ENCODE results near the gene SGPP2. TPM values are rescaled to one million over a fixed set of nuclear protein-coding genes. Genes with fewer than 3 reads are reported as not detected.

Gene SGPP2
- total RNA-seq, 1 experiment from 2014 or later: not detected

DNA sequence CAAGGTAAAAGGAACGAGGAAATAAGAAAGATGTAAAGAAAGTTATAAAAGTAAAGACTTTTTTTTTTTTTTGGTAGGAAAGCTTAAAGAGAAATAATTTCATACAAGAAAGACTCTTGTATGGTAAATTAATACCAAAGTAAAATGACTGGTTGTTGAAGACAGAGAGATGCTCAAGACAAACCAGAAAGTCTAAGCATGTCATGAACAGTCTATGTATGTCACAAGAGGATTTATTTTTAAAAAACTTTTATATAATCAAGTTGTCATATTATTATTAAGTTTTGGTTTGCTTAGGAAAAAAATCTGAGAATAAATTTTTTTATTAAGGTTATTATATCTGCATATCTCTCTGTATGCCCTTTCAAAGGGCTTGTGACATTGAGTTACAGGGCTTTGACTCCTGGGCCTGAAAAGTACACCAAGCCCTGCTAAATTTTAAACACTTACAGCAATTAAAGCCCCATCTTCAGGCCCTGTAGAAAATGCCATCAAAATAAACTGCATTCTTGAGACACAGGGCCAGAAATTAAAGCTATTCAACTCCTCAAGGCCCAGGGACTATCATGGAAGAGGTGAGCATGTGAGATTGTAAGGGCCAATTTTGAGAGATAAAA is 10.9 kb upstream of the SGPP2 start:
- intact Hi-C loops (cut with micrococcal nuclease): loop anchor here (5.0 kb wide), 1 partner anchor 286 kb away; no protein-coding TSS in a partner anchor
- no peak overlapping the region for H3K27ac ChIP-seq (ENCODE audit: low read length)
- H3F3A ChIP-seq (ENCODE audit: low read length, unreplicated experiment): no peaks in the 10 kb centered on the region
- TF ChIP-seq, protein P1, sequence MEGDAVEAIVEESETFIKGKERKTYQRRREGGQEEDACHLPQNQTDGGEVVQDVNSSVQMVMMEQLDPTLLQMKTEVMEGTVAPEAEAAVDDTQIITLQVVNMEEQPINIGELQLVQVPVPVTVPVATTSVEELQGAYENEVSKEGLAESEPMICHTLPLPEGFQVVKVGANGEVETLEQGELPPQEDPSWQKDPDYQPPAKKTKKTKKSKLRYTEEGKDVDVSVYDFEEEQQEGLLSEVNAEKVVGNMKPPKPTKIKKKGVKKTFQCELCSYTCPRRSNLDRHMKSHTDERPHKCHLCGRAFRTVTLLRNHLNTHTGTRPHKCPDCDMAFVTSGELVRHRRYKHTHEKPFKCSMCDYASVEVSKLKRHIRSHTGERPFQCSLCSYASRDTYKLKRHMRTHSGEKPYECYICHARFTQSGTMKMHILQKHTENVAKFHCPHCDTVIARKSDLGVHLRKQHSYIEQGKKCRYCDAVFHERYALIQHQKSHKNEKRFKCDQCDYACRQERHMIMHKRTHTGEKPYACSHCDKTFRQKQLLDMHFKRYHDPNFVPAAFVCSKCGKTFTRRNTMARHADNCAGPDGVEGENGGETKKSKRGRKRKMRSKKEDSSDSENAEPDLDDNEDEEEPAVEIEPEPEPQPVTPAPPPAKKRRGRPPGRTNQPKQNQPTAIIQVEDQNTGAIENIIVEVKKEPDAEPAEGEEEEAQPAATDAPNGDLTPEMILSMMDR (conservative IDR thresholded peaks at IDR 0.05; ENCODE audit: low read depth, low read length): no peak
- TF ChIP-seq EZH2 (IDR thresholded peaks at IDR 0.05; ENCODE audit: low read length, unreplicated experiment): no peak
- no peak for TF ChIP-seq EZH2phosphoT487 (IDR thresholded peaks at IDR 0.05; ENCODE audit: borderline replicate concordance, low read length)
- H3K27me3 ChIP-seq (ENCODE audit: low read length): no peaks in the 10 kb centered on the region
- no peaks in the 10 kb centered on the region for H3K36me3 ChIP-seq (ENCODE audit: low read depth, low read length)
- BruUV-seq (replicated peaks): no TSS peak
- no peaks in the 10 kb centered on the region for H3K79me2 ChIP-seq (ENCODE audit: low read length)
- H3K9ac ChIP-seq (ENCODE audit: low read length): no peak overlapping the region
- H4K20me1 ChIP-seq (ENCODE audit: low read length): no peaks in the 10 kb centered on the region
- no peak overlapping the region for H3K4me2 ChIP-seq (ENCODE audit: low read length)
- no peak overlapping the region for H2AFZ ChIP-seq (ENCODE audit: low read length)
- H3K9me3 ChIP-seq (ENCODE audit: low read length): no peaks in the 10 kb centered on the region; the same call in 1 of the 2 replicates
- POLR2A ChIA-PET (ENCODE audit: unreplicated experiment): no interaction called here
- no peaks in the 10 kb centered on the region for H3K9me2 ChIP-seq (replicated peaks; ENCODE audit: low read length)
- H3K4me1 ChIP-seq (ENCODE audit: insufficient read depth, low read length): no peaks in the 10 kb centered on the region
- ATAC-seq (no peak), DNase-seq (no peak)
- H3K4me3 ChIP-seq (ENCODE audit: low read length): no peak overlapping the region
- CTCF ChIA-PET: no interaction called here

DNA sequence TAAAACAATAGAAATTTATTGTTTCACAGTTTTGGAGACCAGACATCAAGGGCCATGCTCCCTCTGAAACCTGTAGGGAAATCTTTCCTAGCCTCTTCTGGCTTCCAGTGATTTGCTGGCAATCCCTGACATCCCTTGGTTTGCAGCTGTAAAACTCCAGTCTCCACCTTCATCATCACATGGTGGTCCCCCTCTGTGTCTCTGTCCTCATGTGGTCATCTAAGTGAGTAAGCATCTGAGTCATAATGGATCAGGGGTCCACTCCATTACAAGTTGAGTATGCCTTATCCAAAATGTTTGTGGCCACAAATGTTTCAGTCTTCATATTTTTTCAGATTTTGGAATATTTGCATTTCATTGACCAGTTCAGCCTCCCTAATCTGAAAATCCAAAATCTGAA is 5.6 kb upstream of the SGPP2 start:
- ChIA-PET CTCF (no interaction called here), POLR2A (ENCODE audit: unreplicated experiment) (no interaction called here)
- intact Hi-C loops (cut with micrococcal nuclease): no loop called here
- BruUV-seq (replicated peaks): no TSS peak
- Histone ChIP-seq H3K36me3 (ENCODE audit: low read depth, low read length) (no peaks in the 10 kb centered on the region), H3K27me3 (ENCODE audit: low read length) (peaks cover 28% of the 10 kb centered on the region), H4K20me1 (ENCODE audit: low read length) (no peaks in the 10 kb centered on the region), H3K9me2 (replicated peaks; ENCODE audit: low read length) (no peaks in the 10 kb centered on the region), H3K4me3 (ENCODE audit: low read length) (no peak overlapping the region), H3K79me2 (ENCODE audit: low read length) (no peaks in the 10 kb centered on the region), H2AFZ (ENCODE audit: low read length) (no peak overlapping the region), H3K27ac (ENCODE audit: low read length) (no peak overlapping the region), H3K4me1 (ENCODE audit: insufficient read depth, low read length) (no peaks in the 10 kb centered on the region), H3K9me3 (ENCODE audit: low read length) (no peaks in the 10 kb centered on the region), H3K4me2 (ENCODE audit: low read length) (no peak overlapping the region), H3F3A (ENCODE audit: low read length, unreplicated experiment) (no peaks in the 10 kb centered on the region), H3K9ac (ENCODE audit: low read length) (no peak overlapping the region)
- no peak for DNase-seq
- TF ChIP-seq EZH2 (IDR thresholded peaks at IDR 0.05; ENCODE audit: low read length, unreplicated experiment): no peak
- TF ChIP-seq, protein P1 (conservative IDR thresholded peaks at IDR 0.05; ENCODE audit: low read depth, low read length): no peak
- TF ChIP-seq EZH2phosphoT487 (IDR thresholded peaks at IDR 0.05; ENCODE audit: borderline replicate concordance, low read length): no peak
- ATAC-seq: no peak

DNA sequence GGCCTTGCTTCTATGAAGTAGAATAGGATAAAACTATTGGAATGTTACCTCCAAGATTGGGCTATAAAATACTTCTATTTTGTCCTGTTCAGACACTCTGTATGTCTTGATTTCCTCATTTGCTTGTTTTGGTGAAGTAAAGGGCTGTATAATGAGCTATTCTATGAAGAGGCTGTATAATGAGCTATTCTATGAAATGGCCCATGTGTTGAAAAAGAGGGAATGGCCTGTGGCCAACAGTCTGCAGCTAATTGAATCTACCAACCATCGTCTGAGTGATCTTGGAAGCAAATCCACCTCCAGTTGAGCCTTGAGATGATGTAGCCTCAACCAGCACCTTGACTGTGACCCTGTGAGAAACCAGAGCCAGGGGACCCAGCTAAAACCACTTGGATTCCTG is 3.8 kb upstream of the SGPP2 start:
- Histone ChIP-seq H3K9me3 (ENCODE audit: low read length) (no peaks in the 10 kb centered on the region), H3K27me3 (ENCODE audit: low read length) (peaks cover 44% of the 10 kb centered on the region), H3K4me2 (ENCODE audit: low read length) (no peak overlapping the region), H3F3A (ENCODE audit: low read length, unreplicated experiment) (no peaks in the 10 kb centered on the region), H3K27ac (ENCODE audit: low read length) (no peak overlapping the region), H3K9ac (ENCODE audit: low read length) (no peak overlapping the region), H4K20me1 (ENCODE audit: low read length) (no peaks in the 10 kb centered on the region), H3K4me1 (ENCODE audit: insufficient read depth, low read length) (no peaks in the 10 kb centered on the region), H3K9me2 (replicated peaks; ENCODE audit: low read length) (no peaks in the 10 kb centered on the region), H3K4me3 (ENCODE audit: low read length) (no peak overlapping the region), H3K79me2 (ENCODE audit: low read length) (no peaks in the 10 kb centered on the region), H2AFZ (ENCODE audit: low read length) (no peak overlapping the region), H3K36me3 (ENCODE audit: low read depth, low read length) (no peaks in the 10 kb centered on the region)
- intact Hi-C loops (cut with micrococcal nuclease): no loop called here
- DNase-seq (no peak), ATAC-seq (no peak)
- POLR2A ChIA-PET (ENCODE audit: unreplicated experiment): no interaction called here
- BruUV-seq (replicated peaks): no TSS peak
- no peak for TF ChIP-seq EZH2phosphoT487 (IDR thresholded peaks at IDR 0.05; ENCODE audit: borderline replicate concordance, low read length)
- no peak for TF ChIP-seq EZH2 (IDR thresholded peaks at IDR 0.05; ENCODE audit: low read length, unreplicated experiment)
- TF ChIP-seq, protein P1 (conservative IDR thresholded peaks at IDR 0.05; ENCODE audit: low read depth, low read length): no peak
- CTCF ChIA-PET: interaction anchor here (0.6 kb wide), 1 partner anchor 1122 kb away, joined by 3 read pairs; no protein-coding TSS in a partner anchor

Data from PC-3 (cell line).